Endometrial microvascular endothelial cells (primary cell): ENCODE measurements around the gene COG6. TPM values are rescaled to one million over a fixed set of nuclear protein-coding genes. Genes with fewer than 3 reads are reported as not detected.

ENCODE experiments used
- in situ Hi-C: cut with HindIII; loops from 2 replicates; pipeline ENCODE4 v1.10.0; 2017; ENCODE audit warnings: low sequenced_read_pairs, low pct_unique_long_range_greater_than_20kb; ENCODE audit errors: inconsistent ontology term
- total RNA-seq: library from RNA; depleted of rRNA; stranded (reverse); fragments of >200 nt; gene quantifications from one replicate; pipeline ENCODE4 v1.2.3, GENCODE V29; 2015; ENCODE audit errors: inconsistent ontology term

Gene COG6
- total RNA-seq, 1 donor from 2014 or later, result 12.9 TPM

GRCh38 chr13:39788102-39788501, 132.6 kb downstream of the COG6 start:
- in situ Hi-C loops, result no loop called here

- in situ Hi-C loops, result no loop called here
Observed at GRCh38 chr13:39789451-39789850, 134.0 kb downstream of the COG6 start.

Other genes with a start within 250 kb of the COG6 start
- 24.9 TPM for gene LHFPL6, start 52.5 kb upstream of the COG6 start, total RNA-seq